Muscle of arm (tissue), 14 donors: ENCODE data around the gene MEN1. TPM values are rescaled to one million over a fixed set of nuclear protein-coding genes. Genes with fewer than 3 reads are reported as not detected.
A peak's percentile ranks its signal among the peaks of the same experiment; 100 is the strongest.

Experiments used
- DNase-seq: peaks from one replicate; pipeline ENCODE4 v3.0.0-alpha.2; 2013
- long read RNA-seq, 11 donors: transcript quantifications; one replicate each; lab custom pipeline, GENCODE V29; 2026
- polyA plus RNA-seq, 12 donors: library from polyadenylated mRNA; unstranded; fragments of 120-200 nt; gene quantifications; one replicate each; pipeline ENCODE4 v1.2.1, GENCODE V29; 2013; ENCODE audit not compliant: insufficient read length in 12 of 12

Gene MEN1
- polyA plus RNA-seq, result 10 to 100 TPM in 11 of 12 donors, not detected in 1; 15.8 to 56.3 (median 20.1) TPM
- long read RNA-seq, donor 1, partial matches to known transcripts, result 0 of 6 reads
- long read RNA-seq, donor 1, other reads (novel, unspliced or antisense), result 0 of 6 reads
- long read RNA-seq, donor 2, result 0 reads
- long read RNA-seq, donor 3, result 0 reads
- long read RNA-seq, donor 4, result 0 reads
- long read RNA-seq, donor 5, result 0 reads
- long read RNA-seq, donor 6, result 0 reads
- long read RNA-seq, donor 7, partial matches to known transcripts, result 7 of 9 reads
- long read RNA-seq, donor 7, other reads (novel, unspliced or antisense), result 0 of 9 reads
- long read RNA-seq, donor 8, partial matches to known transcripts, result 0 of 1 reads
- long read RNA-seq, donor 8, other reads (novel, unspliced or antisense), result 0 of 1 reads
- long read RNA-seq, donor 9, partial matches to known transcripts, result 0 of 2 reads
- long read RNA-seq, donor 9, other reads (novel, unspliced or antisense), result 0 of 2 reads
- long read RNA-seq, donor 10, partial matches to known transcripts, result 0 of 4 reads
- long read RNA-seq, donor 10, other reads (novel, unspliced or antisense), result 0 of 4 reads
- long read RNA-seq, donor 11, partial matches to known transcripts, result 0 of 1 reads
- long read RNA-seq, donor 11, other reads (novel, unspliced or antisense), result 0 of 1 reads

- peak; percentile 94 for DNase-seq
Observed at GRCh38 chr11:64810271-64810890, at the start of gene MEN1. MEN1 (minus strand) TSS chr11:64810551; CDS start chr11:64810109, 442 bp downstream.

- no peak for DNase-seq
Observed at GRCh38 chr11:64859542-64860414, 49.4 kb upstream of the MEN1 start.

GRCh38 chr11:64858467-64859263, 48.3 kb upstream of the MEN1 start:
- no peak for DNase-seq

- no peak for DNase-seq
Observed at GRCh38 chr11:64857485-64857884, 47.1 kb upstream of the MEN1 start.

GRCh38 chr11:64856382-64857227, 46.3 kb upstream of the MEN1 start:
- DNase-seq, result no peak

- DNase-seq, result no peak
Observed at GRCh38 chr11:64855596-64856304, 45.4 kb upstream of the MEN1 start.

- DNase-seq, result no peak
Observed at GRCh38 chr11:64854534-64855502, 44.5 kb upstream of the MEN1 start.

- DNase-seq, result no peak
Observed at GRCh38 chr11:64854157-64854533, 43.8 kb upstream of the MEN1 start.

GRCh38 chr11:64853709-64854108, 43.4 kb upstream of the MEN1 start:
- DNase-seq, result no peak

- DNase-seq, result no peak
Observed at GRCh38 chr11:64852804-64853509, 42.6 kb upstream of the MEN1 start.

GRCh38 chr11:64851831-64852351, 41.5 kb upstream of the MEN1 start:
- DNase-seq, result no peak

GRCh38 chr11:64850979-64851567, 40.7 kb upstream of the MEN1 start:
- no peak for DNase-seq

GRCh38 chr11:64849598-64850356, 39.4 kb upstream of the MEN1 start:
- DNase-seq, result no peak

GRCh38 chr11:64848826-64849597, 38.7 kb upstream of the MEN1 start:
- DNase-seq, result no peak

- no peak for DNase-seq
Observed at GRCh38 chr11:64848214-64848825, 38.0 kb upstream of the MEN1 start.
